Lung (tissue), 12 donors: ENCODE measurements around the gene TCEANC. TPM values are rescaled to one million over a fixed set of nuclear protein-coding genes. Genes with fewer than 3 reads are reported as not detected.

Experiments
- ATAC-seq: fragments of 200-7000 bp; cut with Tn5 transposase; one replicate; pipeline ENCODE4 v1.9.1; 2020; ENCODE audit warnings: moderate number of reproducible peaks; ENCODE audit not compliant: insufficient read depth, low FRiP score
- DNase-seq, 3 donors: peaks; one replicate each; pipeline ENCODE4 v3.0.0-alpha.2; 2013 to 2017
- H3K27ac ChIP-seq, 2 donors: one replicate each; pipeline ENCODE4 v1.5.1; 2013; ENCODE audit warnings: mild to moderate bottlenecking in 2 of 2, moderate library complexity in 2 of 2, control low read depth in 1 of 2, inconsistent platforms in 1 of 2, low read depth in 1 of 2, low read length in 1 of 2
- H3K27me3 ChIP-seq, 3 donors: one replicate each; pipeline ENCODE4 v1.5.1; 2013; ENCODE audit warnings: low read length in 2 of 3; ENCODE audit not compliant: control insufficient read depth in 3 of 3, insufficient read depth in 3 of 3
- H3K36me3 ChIP-seq, 4 donors: one replicate each; pipeline ENCODE4 v1.5.1; 2013; ENCODE audit warnings: low read length in 4 of 4, mild to moderate bottlenecking in 1 of 4, moderate library complexity in 1 of 4; ENCODE audit not compliant: control insufficient read depth in 4 of 4, insufficient read depth in 4 of 4
- H3K4me1 ChIP-seq, 5 donors: one replicate each; pipeline ENCODE4 v1.5.1; 2013; ENCODE audit warnings: low read length in 5 of 5, mild to moderate bottlenecking in 2 of 5, moderate library complexity in 1 of 5; ENCODE audit not compliant: control insufficient read depth in 5 of 5, insufficient read depth in 5 of 5
- H3K4me3 ChIP-seq: one replicate; pipeline ENCODE4 v1.5.1; 2013; ENCODE audit warnings: mild to moderate bottlenecking, control low read depth, moderate library complexity
- H3K9ac ChIP-seq, 2 donors: one replicate each; pipeline ENCODE4 v1.5.1; 2013; ENCODE audit warnings: low read length in 2 of 2, control low read depth in 1 of 2; ENCODE audit not compliant: insufficient read depth in 1 of 2
- H3K9me3 ChIP-seq, 4 donors: one replicate each; pipeline ENCODE4 v1.5.1; 2013; ENCODE audit warnings: low read length in 3 of 4, mild to moderate bottlenecking in 1 of 4, moderate library complexity in 1 of 4; ENCODE audit not compliant: control insufficient read depth in 4 of 4, insufficient read depth in 3 of 4
- WGBS, 2 donors: extraction: QIAGEN DNeasy Blood & Tissue Kit; methylation state at CpG; one replicate each; pipeline ENCODE4 v1.1.7; 2013; 5-methylcytosine and 5-hydroxymethylcytosine counted together
- polyA plus RNA-seq, 2 donors: library from polyadenylated mRNA; stranded (reverse); fragments of 200-250 nt; gene quantifications; one replicate each; pipeline ENCODE4 v1.2.1, GENCODE V29; 2013
- total RNA-seq, 2 donors: library from RNA; depleted of rRNA in 1 of 2; stranded (reverse); fragments of >200 nt in 1 of 2; gene quantifications; one replicate each; pipeline ENCODE4 v1.2.1, GENCODE V29; 2014 to 2021
- TF ChIP-seq, protein P1 (sequence below): IDR thresholded peaks from 2 replicates; pipeline ENCODE4 v1.5.1; 2012; ENCODE audit warnings: mild to moderate bottlenecking; ENCODE audit errors: control extremely low read depth, extremely low read depth
- donor health status: control.
- donor health status: control.
- donor health status: Bipolar disorder and iron deficiency.
- donor health status: healthy.
- donor health status: DM: yes; HTN: yes; CAD: no.

The TCEANC gene
- total and polyA plus RNA-seq, 4 donors = 0.94 to 6.7 (median 2.7) TPM

- Histone ChIP-seq H3K36me3 (peaks cover 0 to 3% (median 0%) of the 10 kb centered on the region in 4 donors), H3K4me1 (peaks cover 0 to 12% (median 0%) of the 10 kb centered on the region in 5 donors), H3K9ac (no peak overlapping the region), H3K9me3 (no peaks in the 10 kb centered on the region), H3K27me3 (peaks cover 0 to 49% (median 21%) of the 10 kb centered on the region in 3 donors), H3K27ac (no peak overlapping the region), H3K4me3 (no peak overlapping the region)
- WGBS, 2 donors = 77 to 82% methylated on average over 5 of the region's 5 CpGs
- TF ChIP-seq, protein P1, sequence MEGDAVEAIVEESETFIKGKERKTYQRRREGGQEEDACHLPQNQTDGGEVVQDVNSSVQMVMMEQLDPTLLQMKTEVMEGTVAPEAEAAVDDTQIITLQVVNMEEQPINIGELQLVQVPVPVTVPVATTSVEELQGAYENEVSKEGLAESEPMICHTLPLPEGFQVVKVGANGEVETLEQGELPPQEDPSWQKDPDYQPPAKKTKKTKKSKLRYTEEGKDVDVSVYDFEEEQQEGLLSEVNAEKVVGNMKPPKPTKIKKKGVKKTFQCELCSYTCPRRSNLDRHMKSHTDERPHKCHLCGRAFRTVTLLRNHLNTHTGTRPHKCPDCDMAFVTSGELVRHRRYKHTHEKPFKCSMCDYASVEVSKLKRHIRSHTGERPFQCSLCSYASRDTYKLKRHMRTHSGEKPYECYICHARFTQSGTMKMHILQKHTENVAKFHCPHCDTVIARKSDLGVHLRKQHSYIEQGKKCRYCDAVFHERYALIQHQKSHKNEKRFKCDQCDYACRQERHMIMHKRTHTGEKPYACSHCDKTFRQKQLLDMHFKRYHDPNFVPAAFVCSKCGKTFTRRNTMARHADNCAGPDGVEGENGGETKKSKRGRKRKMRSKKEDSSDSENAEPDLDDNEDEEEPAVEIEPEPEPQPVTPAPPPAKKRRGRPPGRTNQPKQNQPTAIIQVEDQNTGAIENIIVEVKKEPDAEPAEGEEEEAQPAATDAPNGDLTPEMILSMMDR = no peak
- no peak for ATAC-seq
- no peak for DNase-seq
These were observed 49.3 kb downstream of the TCEANC start for GRCh38 chrX:13702111-13702789.

DNA sequence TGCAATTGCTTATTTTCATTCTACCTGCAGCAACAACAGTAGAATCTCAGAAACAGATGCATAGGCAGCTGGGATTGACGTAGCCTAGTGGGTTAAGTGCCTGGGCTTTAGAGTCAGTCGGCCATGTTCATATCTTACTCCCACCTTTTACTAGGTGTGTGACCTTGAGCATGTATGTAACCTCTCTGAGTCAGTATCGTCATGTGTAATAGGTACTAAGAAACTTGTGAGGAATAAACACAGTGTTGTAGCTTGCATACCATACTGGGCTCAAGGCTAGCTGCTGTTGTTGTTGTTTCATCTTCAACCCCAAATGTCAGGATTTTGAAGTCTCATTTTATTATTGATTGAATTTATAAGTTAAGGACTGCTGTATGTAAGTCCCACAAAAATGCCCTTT, 50.2 kb downstream of the TCEANC start:
- Histone ChIP-seq H3K9me3 (no peaks in the 10 kb centered on the region), H3K4me3 (no peak overlapping the region), H3K4me1 (peaks cover 0 to 10% (median 0%) of the 10 kb centered on the region in 5 donors), H3K27ac (no peak overlapping the region), H3K27me3 (peaks cover 0 to 42% (median 15%) of the 10 kb centered on the region in 3 donors), H3K9ac (no peak overlapping the region), H3K36me3 (peaks cover 0 to 3% (median 0%) of the 10 kb centered on the region in 4 donors)
- 83 to 93% methylated on average over 3 of the region's 3 CpGs for WGBS, 2 donors
- DNase-seq (no peak), ATAC-seq (no peak)
- TF ChIP-seq, protein P1 = no peak

DNA sequence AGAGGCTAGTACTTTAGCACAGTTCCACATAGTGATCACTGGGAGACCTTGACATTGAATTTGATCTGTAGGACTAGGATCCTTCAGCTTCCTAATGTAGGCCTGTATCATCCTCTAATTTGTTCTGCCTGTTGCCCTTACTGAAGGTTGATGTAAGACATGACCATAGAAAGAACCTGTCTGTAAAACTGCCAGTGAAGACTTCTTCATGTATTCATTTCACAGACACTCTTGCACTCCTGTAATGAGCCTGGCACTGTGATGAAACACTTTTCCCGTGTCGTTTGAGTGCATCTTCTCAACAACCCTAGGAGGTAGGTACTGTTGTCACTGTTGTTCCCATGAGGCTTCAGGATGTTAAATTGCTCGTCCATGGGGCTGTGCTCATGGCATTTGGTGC, 50.6 kb downstream of the TCEANC start:
- TF ChIP-seq, protein P1 = no peak
- Histone ChIP-seq H3K36me3 (peaks cover 0 to 3% (median 0%) of the 10 kb centered on the region in 4 donors), H3K27me3 (peaks cover 0 to 38% (median 15%) of the 10 kb centered on the region in 3 donors), H3K9ac (no peak overlapping the region), H3K9me3 (no peaks in the 10 kb centered on the region), H3K4me1 (peaks cover 0 to 10% (median 0%) of the 10 kb centered on the region in 5 donors), H3K27ac (no peak overlapping the region), H3K4me3 (no peak overlapping the region)
- DNase-seq (no peak), ATAC-seq (no peak)
- 29 to 59% methylated on average over 3 of the region's 3 CpGs for WGBS, 2 donors

DNA sequence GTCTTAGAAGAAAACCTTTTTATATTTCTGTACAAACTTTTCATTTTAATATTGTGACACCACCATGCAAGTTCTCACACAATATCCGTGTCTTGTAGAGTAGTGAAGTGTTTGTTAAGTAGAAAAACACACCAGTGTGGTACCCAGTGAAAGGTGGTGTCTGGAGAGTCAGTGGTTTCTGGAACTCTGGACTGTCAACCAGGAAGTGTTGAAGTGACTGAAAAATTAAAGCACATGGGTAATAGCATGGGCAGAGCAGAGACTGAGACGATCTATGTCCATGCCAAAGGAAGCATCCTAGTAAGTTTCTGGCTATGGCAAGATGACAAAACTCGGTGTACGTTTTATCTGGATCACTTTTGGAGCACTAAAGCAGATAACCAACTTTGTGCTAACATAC, 58.2 kb downstream of the TCEANC start:
- TF ChIP-seq, protein P1 = no peak
- Histone ChIP-seq H3K4me1 (no peaks in the 10 kb centered on the region), H3K4me3 (no peak overlapping the region), H3K27ac (no peak overlapping the region), H3K27me3 (peaks cover 0 to 25% (median 4%) of the 10 kb centered on the region in 3 donors), H3K36me3 (peaks cover 0 to 15% (median 11%) of the 10 kb centered on the region in 4 donors), H3K9ac (no peak overlapping the region), H3K9me3 (peaks cover 0 to 1% (median 0%) of the 10 kb centered on the region in 4 donors)
- 81 to 84% methylated on average over 4 of the region's 4 CpGs for WGBS, 2 donors
- DNase-seq (no peak), ATAC-seq (no peak)
